GM19351 (cell line): ENCODE measurements around the gene MRPL50.

Source experiments
- ATAC-seq: cut with Tn5 transposase; IDR thresholded peaks from one replicate; pipeline ENCODE4 v1.9.1; 2021; ENCODE audit warnings: mild to moderate bottlenecking, moderate library complexity; ENCODE audit not compliant: unreplicated experiment

Gene MRPL50

GRCh38 chr9:101381118-101381517 lies 17.3 kb downstream of the MRPL50 start:
- no peak for ATAC-seq

GRCh38 chr9:101380295-101380694 lies 18.1 kb downstream of the MRPL50 start:
- ATAC-seq: no peak

- no peak for ATAC-seq
Measured at GRCh38 chr9:101376111-101376848, 22.1 kb downstream of the MRPL50 start.

GRCh38 chr9:101375546-101375945 lies 22.9 kb downstream of the MRPL50 start:
- ATAC-seq: no peak

- ATAC-seq: no peak
Measured at GRCh38 chr9:101372327-101373118, 25.9 kb downstream of the MRPL50 start.

- no peak for ATAC-seq
Measured at GRCh38 chr9:101371813-101372212, 26.6 kb downstream of the MRPL50 start.

- ATAC-seq: no peak
Measured at GRCh38 chr9:101369884-101370531, 28.4 kb downstream of the MRPL50 start.

GRCh38 chr9:101369286-101369685 lies 29.1 kb downstream of the MRPL50 start:
- no peak for ATAC-seq

GRCh38 chr9:101367323-101367722 lies 31.1 kb downstream of the MRPL50 start:
- no peak for ATAC-seq

GRCh38 chr9:101366038-101366756 lies 32.2 kb downstream of the MRPL50 start:
- ATAC-seq: no peak

- no peak for ATAC-seq
Measured at GRCh38 chr9:101365181-101365580, 33.2 kb downstream of the MRPL50 start.

GRCh38 chr9:101362450-101362849 lies 36.0 kb downstream of the MRPL50 start:
- no peak for ATAC-seq

- ATAC-seq: no peak
Measured at GRCh38 chr9:101360647-101361046, 37.8 kb downstream of the MRPL50 start.

GRCh38 chr9:101359679-101360078 lies 38.7 kb downstream of the MRPL50 start:
- no peak for ATAC-seq

GRCh38 chr9:101356619-101357018 lies 41.8 kb downstream of the MRPL50 start:
- no peak for ATAC-seq

- ATAC-seq: no peak
Measured at GRCh38 chr9:101354765-101355708, 43.4 kb downstream of the MRPL50 start.

- ATAC-seq: no peak
Measured at GRCh38 chr9:101354143-101354764, 44.2 kb downstream of the MRPL50 start.

GRCh38 chr9:101353683-101354082 lies 44.7 kb downstream of the MRPL50 start:
- no peak for ATAC-seq

- no peak for ATAC-seq
Measured at GRCh38 chr9:101352892-101353463, 45.4 kb downstream of the MRPL50 start.
